HCT116 (cell line): ENCODE results near the gene EML1. TPM values are rescaled to one million over a fixed set of nuclear protein-coding genes. Genes with fewer than 3 reads are reported as not detected.

Source experiments
- ATAC-seq: fragments of 200-7000 bp; cut with Tn5 transposase; 2 replicates; pipeline ENCODE4 v1.9.1; 2020; ENCODE audit warnings: mild to moderate bottlenecking, moderate library complexity
- BruUV-seq: library from RNA; stranded (reverse); fragments of 400-500 nt; replicated peaks from 2 replicates; lab custom pipeline; 2021; lab: Mats Ljungman, UMichigan
- CTCF ChIA-PET: fragments of 300-600 bp; sonication (Branson Sonifier 250); formaldehyde crosslinking; loops from one replicate; lab custom pipeline; 2021; ENCODE audit warnings: antibody characterized with exemption; lab: Charles Lee
- POLR2A ChIA-PET: fragments of 300-600, 350-600 bp; sonication (Branson Sonifier 250); formaldehyde crosslinking; loops from one replicate; lab custom pipeline; 2021; ENCODE audit warnings: antibody characterized with exemption; lab: Charles Lee
- RAD21 ChIA-PET, 2 experiments: fragments of 300-600 bp; sonication (Branson Sonifier 250); formaldehyde crosslinking; loops; one replicate each; lab custom pipeline; 2023; ENCODE audit warnings: low total read pairs in 2 of 2; ENCODE audit not compliant: uncharacterized antibody in 2 of 2, unreplicated experiment in 2 of 2, low non-redundant PET in 1 of 2; lab: Charles Lee
- DNase-seq: peaks from one replicate; pipeline ENCODE4 v3.0.0-alpha.2; 2010; ENCODE audit warnings: low read depth, low spot score
- H2AFZ ChIP-seq: fragments of 200-600 bp; shearing (Covaris generic), sonication (generic); 2 replicates; pipeline ENCODE4 v1.6.1; 2017; ENCODE audit warnings: low read depth, mixed run types, mixed read lengths, antibody characterized with exemption, low read length; ENCODE audit not compliant: poor library complexity, severe bottlenecking
- H3K27ac ChIP-seq: 2 replicates; pipeline ENCODE4 v1.5.1; 2012; ENCODE audit warnings: low read depth, low read length
- H3K27me3 ChIP-seq: fragments of 200-600 bp; sonication (generic); 2 replicates; pipeline ENCODE4 v1.6.1; 2016; ENCODE audit warnings: mixed run types, low read length, mixed read lengths; ENCODE audit not compliant: insufficient read depth
- H3K36me3 ChIP-seq, 2 experiments: fragments of 200-500 bp in 1 of 2; fragments of 200-600 bp in 1 of 2; sonication (Bioruptor generic) in 1 of 2; sonication (generic) in 1 of 2; 2 replicates each; pipeline versions ENCODE4 v1.5.1 to v1.6.1; 2014 to 2016; ENCODE audit warnings: low read length in 2 of 2, inconsistent platforms in 1 of 2, mixed read lengths in 1 of 2, mixed run types in 1 of 2; ENCODE audit not compliant: insufficient read depth in 2 of 2, control insufficient read depth in 1 of 2
- H3K4me1 ChIP-seq, 2 experiments: fragments of 200-600 bp in 1 of 2; sonication (generic) in 1 of 2; 2 replicates each; pipeline versions ENCODE4 v1.5.1 to v1.6.1; 2012 to 2017; ENCODE audit warnings: low read length in 2 of 2, inconsistent platforms in 1 of 2, mild to moderate bottlenecking in 1 of 2, mixed read lengths in 1 of 2, mixed run types in 1 of 2, moderate library complexity in 1 of 2; ENCODE audit not compliant: insufficient read depth in 2 of 2, control insufficient read depth in 1 of 2
- H3K4me2 ChIP-seq: fragments of 200-600 bp; sonication (generic); 2 replicates; pipeline ENCODE4 v1.6.1; 2017; ENCODE audit warnings: mixed run types, low read length, mixed read lengths
- H3K4me3 ChIP-seq, 2 experiments: fragments of 200-600 bp in 1 of 2; sonication (generic) in 1 of 2; replicated peaks in 1 of 2; 2 replicates each; pipeline ENCODE4 v1.5.1; 2011 to 2016; ENCODE audit warnings: low read length in 2 of 2, control low read depth in 1 of 2, low read depth in 1 of 2, mild to moderate bottlenecking in 1 of 2, mixed read lengths in 1 of 2, mixed run types in 1 of 2
- H3K79me2 ChIP-seq: fragments of 200-600 bp; sonication (generic); 2 replicates; pipeline ENCODE4 v1.6.1; 2017; ENCODE audit warnings: mild to moderate bottlenecking, mixed run types, low read length, moderate library complexity, mixed read lengths; ENCODE audit not compliant: insufficient read depth
- H3K9ac ChIP-seq: fragments of 200-600 bp; sonication (generic); 2 replicates; pipeline ENCODE4 v1.6.1; 2016; ENCODE audit warnings: low read length, mixed read lengths
- H3K9me2 ChIP-seq: fragments of 200-600 bp; sonication (generic), shearing (Covaris generic); 2 replicates; pipeline ENCODE4 v1.6.1; 2017; ENCODE audit warnings: mixed run types, mild to moderate bottlenecking, moderate library complexity; ENCODE audit not compliant: insufficient read depth
- H3K9me3 ChIP-seq, 2 experiments: fragments of 200-500 bp in 1 of 2; fragments of 200-600 bp in 1 of 2; sonication (Bioruptor generic) in 1 of 2; sonication (generic) in 1 of 2; 2 replicates each; pipeline ENCODE4 v1.6.1; 2014 to 2017; ENCODE audit warnings: low read length in 2 of 2, mixed read lengths in 2 of 2, inconsistent platforms in 1 of 2, low read depth in 1 of 2, mild to moderate bottlenecking in 1 of 2, mixed run types in 1 of 2, moderate library complexity in 1 of 2; ENCODE audit not compliant: control insufficient read depth in 1 of 2, insufficient read depth in 1 of 2
- H4K20me1 ChIP-seq: fragments of 200-600 bp; sonication (generic), shearing (Covaris generic); 2 replicates; pipeline ENCODE4 v1.6.1; 2017; ENCODE audit warnings: mixed run types, mild to moderate bottlenecking, moderate library complexity; ENCODE audit not compliant: insufficient read depth
- ATF3 ChIP-seq: IDR thresholded peaks from 2 replicates; pipeline ENCODE4 v1.6.1; 2012
- CBX3 ChIP-seq: IDR thresholded peaks from 2 replicates; pipeline ENCODE4 v1.6.1; 2012; ENCODE audit warnings: low read depth
- EGR1 ChIP-seq: IDR thresholded peaks from 2 replicates; pipeline ENCODE4 v1.6.1; 2012; ENCODE audit warnings: low read depth
- ELF1 ChIP-seq: IDR thresholded peaks from 2 replicates; pipeline ENCODE4 v1.6.1; 2012; ENCODE audit warnings: low read depth, borderline replicate concordance
- EZH2phosphoT487 ChIP-seq: fragments of 200-600 bp; IDR thresholded peaks from 2 replicates; pipeline ENCODE4 v1.6.1; 2018; ENCODE audit warnings: antibody characterized with exemption, borderline replicate concordance
- FOSL1 ChIP-seq: IDR thresholded peaks from 2 replicates; pipeline ENCODE4 v1.6.1; 2012; ENCODE audit warnings: low read depth
- JUND ChIP-seq: IDR thresholded peaks from 2 replicates; pipeline ENCODE4 v1.6.1; 2012
- MAX ChIP-seq: IDR thresholded peaks from 2 replicates; pipeline ENCODE4 v1.6.1; 2012
- POLR2A ChIP-seq: IDR thresholded peaks from 2 replicates; pipeline ENCODE4 v1.7.0; 2011; ENCODE audit warnings: borderline replicate concordance; ENCODE audit not compliant: insufficient read depth, insufficient read length; ENCODE audit errors: extremely low read depth
- RAD21 ChIP-seq: IDR thresholded peaks from 2 replicates; pipeline ENCODE4 v1.6.1; 2012; ENCODE audit warnings: low read depth, mild to moderate bottlenecking
- SP1 ChIP-seq: IDR thresholded peaks from 2 replicates; pipeline ENCODE4 v1.6.1; 2012; ENCODE audit warnings: low read depth
- SRF ChIP-seq: IDR thresholded peaks from 2 replicates; pipeline ENCODE4 v1.6.1; 2012; ENCODE audit warnings: low read depth
- TCF7L2 ChIP-seq: IDR thresholded peaks from 2 replicates; pipeline ENCODE4 v1.7.0; 2011; ENCODE audit warnings: borderline replicate concordance, inconsistent platforms; ENCODE audit not compliant: insufficient read depth, insufficient read length; ENCODE audit errors: extremely low read depth
- YY1 ChIP-seq: IDR thresholded peaks from 2 replicates; pipeline ENCODE4 v1.6.1; 2011; ENCODE audit warnings: low read length, low read depth, moderate library complexity, mild to moderate bottlenecking; ENCODE audit not compliant: insufficient replicate concordance; ENCODE audit errors: extremely low read depth
- ZFX ChIP-seq: fragments of 450-650 bp; IDR thresholded peaks from 2 replicates; pipeline ENCODE4 v1.6.1; 2017
- intact Hi-C: fragments of 100-400 bp; cut with micrococcal nuclease; formaldehyde crosslinking; loops from 2 replicates; pipeline ENCODE4 v1.10.0; 2022
- total RNA-seq: library from RNA; stranded (reverse); gene quantifications from one replicate; pipeline ENCODE4 v1.2.1, GENCODE V29; 2021; ENCODE audit not compliant: unreplicated experiment
- TF ChIP-seq, protein P1 (sequence below): IDR thresholded peaks from 2 replicates; pipeline ENCODE4 v1.6.1; 2011; ENCODE audit warnings: mild to moderate bottlenecking, low read length, moderate library complexity; ENCODE audit not compliant: insufficient replicate concordance; ENCODE audit errors: extremely low read depth

Gene EML1
- total RNA-seq, 1 experiment from 2014 or later = 7.4 TPM

- Histone ChIP-seq H3K9me3 (no peaks in the 10 kb centered on the region), H3K4me1 (peaks cover 0 to 9% of the 10 kb centered on the region in 2 experiments; a peak in 2 of 4 replicates), H3K9me2 (no peaks in the 10 kb centered on the region), H3K27ac (no peak overlapping the region), H3K9ac (no peak overlapping the region), H3K27me3 (no peaks in the 10 kb centered on the region), H2AFZ (no peak overlapping the region), H3K4me2 (no peak overlapping the region), H3K36me3 (no peaks in the 10 kb centered on the region), H4K20me1 (no peaks in the 10 kb centered on the region), H3K79me2 (no peaks in the 10 kb centered on the region), H3K4me3 (no peak overlapping the region)
- ATAC-seq = no peak
- ChIA-PET CTCF (no interaction called here), POLR2A (no interaction called here), RAD21 (no interaction called here)
- DNase-seq = no peak
- BruUV-seq = no TSS peak
- TF ChIP-seq POLR2A (no peak), CBX3 (no peak), YY1 (no peak), SP1 (no peak), JUND (no peak), FOSL1 (no peak), EZH2phosphoT487 (no peak), ELF1 (no peak), ZFX (no peak), ATF3 (no peak), EGR1 (no peak), SRF (no peak), MAX (no peak), RAD21 (no peak), TCF7L2 (no peak)
- TF ChIP-seq, protein P1, sequence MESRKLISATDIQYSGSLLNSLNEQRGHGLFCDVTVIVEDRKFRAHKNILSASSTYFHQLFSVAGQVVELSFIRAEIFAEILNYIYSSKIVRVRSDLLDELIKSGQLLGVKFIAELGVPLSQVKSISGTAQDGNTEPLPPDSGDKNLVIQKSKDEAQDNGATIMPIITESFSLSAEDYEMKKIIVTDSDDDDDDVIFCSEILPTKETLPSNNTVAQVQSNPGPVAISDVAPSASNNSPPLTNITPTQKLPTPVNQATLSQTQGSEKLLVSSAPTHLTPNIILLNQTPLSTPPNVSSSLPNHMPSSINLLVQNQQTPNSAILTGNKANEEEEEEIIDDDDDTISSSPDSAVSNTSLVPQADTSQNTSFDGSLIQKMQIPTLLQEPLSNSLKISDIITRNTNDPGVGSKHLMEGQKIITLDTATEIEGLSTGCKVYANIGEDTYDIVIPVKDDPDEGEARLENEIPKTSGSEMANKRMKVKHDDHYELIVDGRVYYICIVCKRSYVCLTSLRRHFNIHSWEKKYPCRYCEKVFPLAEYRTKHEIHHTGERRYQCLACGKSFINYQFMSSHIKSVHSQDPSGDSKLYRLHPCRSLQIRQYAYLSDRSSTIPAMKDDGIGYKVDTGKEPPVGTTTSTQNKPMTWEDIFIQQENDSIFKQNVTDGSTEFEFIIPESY = no peak
- intact Hi-C loops = no loop called here
Measured at GRCh38 chr14:99907761-99908652, 114.8 kb downstream of the EML1 start.
